Right kidney (tissue), 1 donor: ENCODE data around the gene CD82.

Experiments used
- DNase-seq: peaks from one replicate; pipeline ENCODE4 v3.0.0-alpha.2; 2016

Gene CD82

GRCh38 chr11:44601471-44602370 is 36.3 kb downstream of the CD82 start:
- DNase-seq = no peak

GRCh38 chr11:44602891-44603310 is 37.4 kb downstream of the CD82 start:
- no peak for DNase-seq

- DNase-seq = no peak
These were observed 38.7 kb downstream of the CD82 start for GRCh38 chr11:44604171-44604581.

- no peak for DNase-seq
These were observed 39.7 kb downstream of the CD82 start for GRCh38 chr11:44605068-44605708.

GRCh38 chr11:44605965-44606364 is 40.5 kb downstream of the CD82 start:
- no peak for DNase-seq

- DNase-seq = no peak
These were observed 41.0 kb downstream of the CD82 start for GRCh38 chr11:44606472-44606871.

GRCh38 chr11:44607319-44607962 is 42.0 kb downstream of the CD82 start:
- DNase-seq = peak; percentile 23

- peak; percentile 38 for DNase-seq
These were observed 42.5 kb downstream of the CD82 start for GRCh38 chr11:44607987-44608386.

- no peak for DNase-seq
These were observed 43.2 kb downstream of the CD82 start for GRCh38 chr11:44608651-44608990.

- no peak for DNase-seq
These were observed 43.7 kb downstream of the CD82 start for GRCh38 chr11:44608991-44609782.

- no peak for DNase-seq
These were observed 44.3 kb downstream of the CD82 start for GRCh38 chr11:44609783-44610155.

- DNase-seq = no peak
These were observed 44.9 kb downstream of the CD82 start for GRCh38 chr11:44610186-44610955.

- DNase-seq = no peak
These were observed 45.6 kb downstream of the CD82 start for GRCh38 chr11:44611088-44611487.

GRCh38 chr11:44611687-44612434 is 46.4 kb downstream of the CD82 start:
- DNase-seq = no peak

GRCh38 chr11:44613153-44613552 is 47.7 kb downstream of the CD82 start:
- no peak for DNase-seq

GRCh38 chr11:44614281-44614775 is 48.9 kb downstream of the CD82 start:
- no peak for DNase-seq

GRCh38 chr11:44615041-44615755 is 49.7 kb downstream of the CD82 start:
- DNase-seq = no peak

- DNase-seq = no peak
These were observed 50.7 kb downstream of the CD82 start for GRCh38 chr11:44615913-44616791.
